ENCODE results near the gene DOLK.

GRCh38 chr9:128899566-128900322, 47.7 kb downstream of the DOLK start:
- TF ChIP-seq RAD21 (conservative IDR thresholded peaks at IDR 0.05) (no peak), SMC3 (conservative IDR thresholded peaks at IDR 0.05; ENCODE audit: poor library complexity) (no peak), EZH2 (IDR thresholded peaks at IDR 0.05; ENCODE audit: borderline replicate concordance, insufficient read depth, low read length, poor library complexity, severe bottlenecking) (no peak), EP300 (conservative IDR thresholded peaks at IDR 0.05; ENCODE audit: poor library complexity, severe bottlenecking) (no peak), TAF1 (IDR thresholded peaks at IDR 0.05; ENCODE audit: low read depth) (no peak), MXI1 (conservative IDR thresholded peaks at IDR 0.05; ENCODE audit: poor library complexity, severe bottlenecking) (no peak), POLR2AphosphoS5 (IDR thresholded peaks at IDR 0.05) (no peak), REST (IDR thresholded peaks at IDR 0.05; ENCODE audit: borderline replicate concordance) (no peak)
- TF ChIP-seq, protein P1, sequence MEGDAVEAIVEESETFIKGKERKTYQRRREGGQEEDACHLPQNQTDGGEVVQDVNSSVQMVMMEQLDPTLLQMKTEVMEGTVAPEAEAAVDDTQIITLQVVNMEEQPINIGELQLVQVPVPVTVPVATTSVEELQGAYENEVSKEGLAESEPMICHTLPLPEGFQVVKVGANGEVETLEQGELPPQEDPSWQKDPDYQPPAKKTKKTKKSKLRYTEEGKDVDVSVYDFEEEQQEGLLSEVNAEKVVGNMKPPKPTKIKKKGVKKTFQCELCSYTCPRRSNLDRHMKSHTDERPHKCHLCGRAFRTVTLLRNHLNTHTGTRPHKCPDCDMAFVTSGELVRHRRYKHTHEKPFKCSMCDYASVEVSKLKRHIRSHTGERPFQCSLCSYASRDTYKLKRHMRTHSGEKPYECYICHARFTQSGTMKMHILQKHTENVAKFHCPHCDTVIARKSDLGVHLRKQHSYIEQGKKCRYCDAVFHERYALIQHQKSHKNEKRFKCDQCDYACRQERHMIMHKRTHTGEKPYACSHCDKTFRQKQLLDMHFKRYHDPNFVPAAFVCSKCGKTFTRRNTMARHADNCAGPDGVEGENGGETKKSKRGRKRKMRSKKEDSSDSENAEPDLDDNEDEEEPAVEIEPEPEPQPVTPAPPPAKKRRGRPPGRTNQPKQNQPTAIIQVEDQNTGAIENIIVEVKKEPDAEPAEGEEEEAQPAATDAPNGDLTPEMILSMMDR (IDR thresholded peaks at IDR 0.05; ENCODE audit: poor library complexity, severe bottlenecking): no peak
